OCI-LY3 (cell line): ENCODE measurements around the gene RAB11FIP4.

ENCODE experiments used
- H2AFZ ChIP-seq: fragments of 200-600, 300-600 bp; shearing (Covaris generic); 2 replicates; pipeline ENCODE4 v1.6.0; 2014; ENCODE audit warnings: antibody characterized with exemption, low read depth, low read length
- H3K27ac ChIP-seq: fragments of 200-600, 300-600 bp; sonication (generic); 2 replicates; pipeline ENCODE4 v1.5.1; 2014; ENCODE audit warnings: mild to moderate bottlenecking, low read length, moderate library complexity, mixed read lengths
- H3K27me3 ChIP-seq: fragments of 200-600, 300-600 bp; sonication (generic); 2 replicates; pipeline ENCODE4 v1.6.1; 2014; ENCODE audit warnings: low read depth, low read length, mixed read lengths
- H3K36me3 ChIP-seq: fragments of 200-600, 300-600 bp; sonication (generic); replicated peaks from 2 replicates; pipeline ENCODE3; 2014; ENCODE audit warnings: low read depth, low read length, mixed read lengths
- H3K4me1 ChIP-seq: fragments of 300-600, 200-600 bp; sonication (generic); 2 replicates; pipeline ENCODE4 v1.6.1; 2014; ENCODE audit warnings: low read length, mixed read lengths
- H3K4me2 ChIP-seq: fragments of 200-600, 300-600 bp; sonication (generic); 2 replicates; pipeline ENCODE4 v1.6.1; 2014; ENCODE audit warnings: low read length, mixed read lengths
- H3K4me3 ChIP-seq: fragments of 300-600, 200-600 bp; sonication (generic); 2 replicates; pipeline ENCODE4 v1.5.1; 2014; ENCODE audit warnings: antibody characterized with exemption, mild to moderate bottlenecking, low read length, moderate library complexity
- H3K79me2 ChIP-seq: fragments of 300-600, 200-600 bp; shearing (Covaris generic); 2 replicates; pipeline ENCODE4 v1.6.1; 2014; ENCODE audit warnings: mild to moderate bottlenecking, low read length, mixed read lengths
- H3K9ac ChIP-seq: fragments of 300-600, 200-600 bp; shearing (Covaris generic); 2 replicates; pipeline ENCODE4 v1.6.0; 2014; ENCODE audit warnings: mild to moderate bottlenecking, low read length, moderate library complexity
- H3K9me3 ChIP-seq: fragments of 200-600, 300-600 bp; shearing (Covaris generic); 2 replicates; pipeline ENCODE4 v1.6.1; 2014; ENCODE audit warnings: low read length, mixed read lengths; ENCODE audit not compliant: insufficient read depth
- H4K20me1 ChIP-seq: fragments of 200-600, 300-600 bp; sonication (generic); 2 replicates; pipeline ENCODE4 v1.6.1; 2016; ENCODE audit warnings: low read length, mixed read lengths; ENCODE audit not compliant: insufficient read depth
- CTCF ChIP-seq: fragments of 200-600, 300-600 bp; sonication (generic); IDR thresholded peaks from 2 replicates; pipeline ENCODE4 v1.5.1; 2014; ENCODE audit warnings: antibody characterized with exemption, low read length, low read depth
- EZH2phosphoT487 ChIP-seq: fragments of 200-600 bp; shearing (Covaris generic); IDR thresholded peaks from 2 replicates; pipeline ENCODE4 v1.6.1; 2018; ENCODE audit warnings: antibody characterized with exemption, mixed run types, low read depth

RAB11FIP4 gene

GRCh38 chr17:31499771-31500554 is 108.5 kb downstream of the RAB11FIP4 start:
- TF ChIP-seq EZH2phosphoT487 (no peak), CTCF (no peak)
- H3K4me1 ChIP-seq, result peaks cover 3% of the 10 kb centered on the region
- H3K4me3 ChIP-seq, result no peak overlapping the region
- H3K27ac ChIP-seq, result no peak overlapping the region
- H3K36me3 ChIP-seq, result no peaks in the 10 kb centered on the region
- no peak overlapping the region for H2AFZ ChIP-seq
- H3K79me2 ChIP-seq, result peaks cover 12% of the 10 kb centered on the region
- peaks cover 4% of the 10 kb centered on the region for H4K20me1 ChIP-seq
- H3K9me3 ChIP-seq, result no peaks in the 10 kb centered on the region
- H3K4me2 ChIP-seq, result no peak overlapping the region
- H3K9ac ChIP-seq, result no peak overlapping the region
- no peaks in the 10 kb centered on the region for H3K27me3 ChIP-seq

DNA sequence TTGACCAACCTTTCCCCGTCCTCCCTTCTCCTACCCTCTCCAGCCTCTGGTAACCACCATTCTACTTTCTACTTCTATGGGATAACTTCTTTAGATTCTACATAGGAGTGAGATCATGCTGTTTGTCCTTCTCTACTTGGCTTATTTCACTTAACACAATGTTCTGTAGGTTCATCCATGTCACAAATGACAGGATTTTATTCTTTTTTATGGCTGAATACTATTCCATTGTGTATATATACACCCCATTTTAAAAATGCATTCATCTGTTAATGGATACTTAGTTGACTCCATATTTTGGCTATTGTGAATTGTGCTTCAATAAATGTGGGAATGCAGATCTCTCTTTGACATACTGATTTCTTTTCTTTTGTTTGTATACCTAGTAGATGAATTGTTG is 115.0 kb downstream of the RAB11FIP4 start:
- H3K9me3 ChIP-seq, result no peaks in the 10 kb centered on the region
- peaks cover 18% of the 10 kb centered on the region for H3K4me1 ChIP-seq
- no peak overlapping the region for H3K4me3 ChIP-seq
- H2AFZ ChIP-seq, result no peak overlapping the region
- no peak overlapping the region for H3K27ac ChIP-seq
- no peak overlapping the region for H3K9ac ChIP-seq
- H4K20me1 ChIP-seq, result no peaks in the 10 kb centered on the region; the same call in 1 of the 2 replicates
- H3K36me3 ChIP-seq, result no peaks in the 10 kb centered on the region
- H3K4me2 ChIP-seq, result no peak overlapping the region
- H3K27me3 ChIP-seq, result no peaks in the 10 kb centered on the region
- TF ChIP-seq CTCF (no peak), EZH2phosphoT487 (no peak)
- peaks cover 5% of the 10 kb centered on the region; the same call in 1 of the 2 replicates for H3K79me2 ChIP-seq

- Histone ChIP-seq H3K9me3 (no peaks in the 10 kb centered on the region), H3K27ac (peak overlapping the region; percentile 62), H3K4me2 (peak overlapping the region; percentile 99), H3K79me2 (peaks cover 5% of the 10 kb centered on the region; the same call in 1 of the 2 replicates), H3K27me3 (no peaks in the 10 kb centered on the region), H3K36me3 (no peaks in the 10 kb centered on the region), H3K9ac (peak overlapping the region; percentile 58), H2AFZ (peak overlapping the region; percentile 46), H3K4me1 (peaks cover 18% of the 10 kb centered on the region), H3K4me3 (peak overlapping the region; percentile 74), H4K20me1 (no peaks in the 10 kb centered on the region)
- TF ChIP-seq CTCF (peak; percentile 52), EZH2phosphoT487 (no peak)
These were observed 117.0 kb downstream of the RAB11FIP4 start for GRCh38 chr17:31508288-31509094.
